Astrocyte (in vitro differentiated cells and primary cell): ENCODE measurements around the gene TESK2. TPM values are rescaled to one million over a fixed set of nuclear protein-coding genes. Genes with fewer than 3 reads are reported as not detected.

Experiments
- DNase-seq: peaks from one replicate; pipeline ENCODE4 v3.0.0-alpha.2; 2010; ENCODE audit warnings: low read depth
- FAIRE-seq: peaks from 2 replicates; lab custom pipeline; 2011; peaks lifted over from hg19 to GRCh38; lab: Jason Lieb, UNC
- H2AFZ ChIP-seq: 2 replicates; pipeline ENCODE4 v1.6.0; 2012; ENCODE audit warnings: low read depth, low read length, inconsistent platforms
- H3K27ac ChIP-seq: 2 replicates; pipeline ENCODE4 v1.5.1; 2011; ENCODE audit warnings: low read depth, low read length, inconsistent platforms
- H3K27me3 ChIP-seq: 2 replicates; pipeline ENCODE4 v1.6.0; 2011; ENCODE audit warnings: low read length, inconsistent platforms; ENCODE audit not compliant: insufficient read depth
- H3K36me3 ChIP-seq: 2 replicates; pipeline ENCODE4 v1.5.1; 2011; ENCODE audit warnings: low read length, inconsistent platforms; ENCODE audit not compliant: insufficient read depth
- H3K4me1 ChIP-seq: 2 replicates; pipeline ENCODE4 v1.5.1; 2011; ENCODE audit warnings: low read length, inconsistent platforms; ENCODE audit not compliant: insufficient read depth
- H3K4me2 ChIP-seq: 2 replicates; pipeline ENCODE4 v1.6.0; 2012; ENCODE audit warnings: low read length, inconsistent platforms
- H3K4me3 ChIP-seq: 2 replicates; pipeline ENCODE4 v1.5.1; 2011; ENCODE audit warnings: low read depth, mild to moderate bottlenecking, low read length, inconsistent platforms; ENCODE audit not compliant: insufficient read depth
- H3K79me2 ChIP-seq: 2 replicates; pipeline ENCODE4 v1.6.0; 2012; ENCODE audit warnings: mild to moderate bottlenecking, low read length, inconsistent platforms; ENCODE audit not compliant: insufficient read depth
- H3K9ac ChIP-seq: 2 replicates; pipeline ENCODE4 v1.6.0; 2012; ENCODE audit warnings: mild to moderate bottlenecking, low read length, inconsistent platforms
- H3K9me3 ChIP-seq: 2 replicates; pipeline ENCODE4 v1.5.1; 2012; ENCODE audit warnings: low read depth, mild to moderate bottlenecking, low read length, inconsistent platforms; ENCODE audit not compliant: insufficient read depth
- H4K20me1 ChIP-seq: 2 replicates; pipeline ENCODE4 v1.6.0; 2012; ENCODE audit warnings: low read length, inconsistent platforms; ENCODE audit not compliant: insufficient read depth
- H3K27ac Mint-ChIP-seq: one replicate; pipeline ENCODE4 v1.8.0; 2021; ENCODE audit warnings: mild to moderate bottlenecking, mixed read lengths; ENCODE audit not compliant: unreplicated experiment
- H3K27me3 Mint-ChIP-seq: one replicate; pipeline ENCODE4 v1.8.0; 2021; ENCODE audit warnings: low read depth, mixed read lengths; ENCODE audit not compliant: unreplicated experiment
- H3K36me3 Mint-ChIP-seq: one replicate; pipeline ENCODE4 v1.8.0; 2021; ENCODE audit warnings: low read depth, mixed read lengths; ENCODE audit not compliant: unreplicated experiment
- H3K4me1 Mint-ChIP-seq: one replicate; pipeline ENCODE4 v1.8.0; 2021; ENCODE audit warnings: low read depth, mixed read lengths; ENCODE audit not compliant: unreplicated experiment
- H3K4me3 Mint-ChIP-seq: one replicate; pipeline ENCODE4 v1.8.0; 2021; ENCODE audit warnings: mild to moderate bottlenecking, moderate library complexity, mixed read lengths; ENCODE audit not compliant: unreplicated experiment
- H3K9me3 Mint-ChIP-seq: one replicate; pipeline ENCODE4 v1.8.0; 2021; ENCODE audit warnings: mild to moderate bottlenecking, mixed read lengths; ENCODE audit not compliant: unreplicated experiment
- CTCF ChIP-seq: IDR thresholded peaks from 2 replicates; pipeline ENCODE4 v1.5.1; 2011; ENCODE audit warnings: low read depth, mild to moderate bottlenecking, inconsistent platforms, low read length, moderate library complexity; ENCODE audit not compliant: insufficient read depth
- EZH2 ChIP-seq: IDR thresholded peaks from 2 replicates; pipeline ENCODE4 v1.6.1; 2012; ENCODE audit warnings: mild to moderate bottlenecking, low read length, inconsistent platforms; ENCODE audit not compliant: insufficient read depth
- total RNA-seq: library from RNA; stranded (reverse); gene quantifications from 2 replicates; pipeline ENCODE4 v1.2.1, GENCODE V29; 2021

Gene TESK2
- total RNA-seq, 1 donor from 2014 or later: 1.7 TPM

DNA sequence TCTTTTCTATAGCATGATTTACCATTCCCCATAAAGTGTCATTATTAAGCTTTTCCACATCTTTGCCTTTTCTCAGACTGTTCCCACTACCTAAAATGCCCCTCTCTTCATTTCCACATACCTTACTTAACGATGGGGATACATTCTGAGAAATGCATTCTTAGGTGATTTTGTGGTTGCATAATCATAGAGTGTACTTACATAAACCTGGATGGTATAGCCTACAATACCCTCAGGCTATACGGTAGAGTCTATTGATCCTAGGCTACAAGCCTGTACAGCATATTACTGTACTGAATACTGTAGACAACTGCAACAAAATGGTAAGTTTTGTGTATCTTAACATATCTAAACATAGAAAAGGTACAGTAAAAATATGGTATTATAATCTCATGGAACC, 95.9 kb downstream of the TESK2 start:
- H3K79me2 ChIP-seq: no peaks in the 10 kb centered on the region
- H3K4me3 ChIP-seq: no peak overlapping the region
- H3K4me2 ChIP-seq: no peak overlapping the region
- H3K36me3 Mint-ChIP-seq: no peaks in the 10 kb centered on the region
- H3K27ac Mint-ChIP-seq: no peak overlapping the region
- H3K27me3 Mint-ChIP-seq: no peaks in the 10 kb centered on the region
- H3K4me1 ChIP-seq: peaks cover 3% of the 10 kb centered on the region
- FAIRE-seq (no peak), DNase-seq (no peak)
- H3K9me3 Mint-ChIP-seq: no peaks in the 10 kb centered on the region
- H2AFZ ChIP-seq: no peak overlapping the region
- no peaks in the 10 kb centered on the region for H3K36me3 ChIP-seq
- H3K9me3 ChIP-seq: no peaks in the 10 kb centered on the region
- no peak overlapping the region for H3K4me3 Mint-ChIP-seq
- H3K27ac ChIP-seq: no peak overlapping the region
- TF ChIP-seq CTCF: no peak
- TF ChIP-seq EZH2: no peak
- peaks cover 3% of the 10 kb centered on the region for H3K4me1 Mint-ChIP-seq
- H3K27me3 ChIP-seq: no peaks in the 10 kb centered on the region
- no peak overlapping the region for H3K9ac ChIP-seq
- H4K20me1 ChIP-seq: no peaks in the 10 kb centered on the region

DNA sequence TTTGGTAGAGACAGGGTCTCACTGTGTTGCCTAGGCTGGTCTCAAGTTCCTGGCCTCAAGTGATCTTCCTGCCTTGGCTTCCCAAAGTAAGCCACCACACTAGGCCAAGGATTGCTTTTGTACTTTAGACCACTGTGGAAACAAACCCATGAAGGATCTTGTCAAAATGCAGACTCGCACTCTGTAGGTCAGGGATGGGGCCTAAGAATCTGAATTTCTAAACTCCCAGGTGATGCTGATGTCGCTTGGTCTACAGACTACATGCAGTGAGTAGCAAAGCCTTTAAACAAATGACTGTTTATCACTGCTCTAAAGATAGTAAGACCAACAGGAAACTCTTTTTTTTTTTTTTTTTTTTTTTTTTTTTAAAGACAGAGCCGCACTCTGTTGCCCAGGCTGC, 96.6 kb downstream of the TESK2 start:
- H3K9me3 ChIP-seq: no peaks in the 10 kb centered on the region
- peaks cover 3% of the 10 kb centered on the region for H3K4me1 ChIP-seq
- DNase-seq: no peak
- no peak overlapping the region for H2AFZ ChIP-seq
- TF ChIP-seq CTCF: no peak
- no peak for TF ChIP-seq EZH2
- H3K27me3 Mint-ChIP-seq: no peaks in the 10 kb centered on the region
- FAIRE-seq: no peak
- no peaks in the 10 kb centered on the region for H3K36me3 ChIP-seq
- no peak overlapping the region for H3K4me2 ChIP-seq
- no peaks in the 10 kb centered on the region for H3K4me1 Mint-ChIP-seq
- H3K4me3 Mint-ChIP-seq: no peak overlapping the region
- H3K27me3 ChIP-seq: no peaks in the 10 kb centered on the region
- no peak overlapping the region for H3K27ac Mint-ChIP-seq
- no peak overlapping the region for H3K9ac ChIP-seq
- no peaks in the 10 kb centered on the region for H3K36me3 Mint-ChIP-seq
- H4K20me1 ChIP-seq: no peaks in the 10 kb centered on the region
- H3K79me2 ChIP-seq: no peaks in the 10 kb centered on the region
- no peaks in the 10 kb centered on the region for H3K9me3 Mint-ChIP-seq
- no peak overlapping the region for H3K27ac ChIP-seq
- no peak overlapping the region for H3K4me3 ChIP-seq

DNA sequence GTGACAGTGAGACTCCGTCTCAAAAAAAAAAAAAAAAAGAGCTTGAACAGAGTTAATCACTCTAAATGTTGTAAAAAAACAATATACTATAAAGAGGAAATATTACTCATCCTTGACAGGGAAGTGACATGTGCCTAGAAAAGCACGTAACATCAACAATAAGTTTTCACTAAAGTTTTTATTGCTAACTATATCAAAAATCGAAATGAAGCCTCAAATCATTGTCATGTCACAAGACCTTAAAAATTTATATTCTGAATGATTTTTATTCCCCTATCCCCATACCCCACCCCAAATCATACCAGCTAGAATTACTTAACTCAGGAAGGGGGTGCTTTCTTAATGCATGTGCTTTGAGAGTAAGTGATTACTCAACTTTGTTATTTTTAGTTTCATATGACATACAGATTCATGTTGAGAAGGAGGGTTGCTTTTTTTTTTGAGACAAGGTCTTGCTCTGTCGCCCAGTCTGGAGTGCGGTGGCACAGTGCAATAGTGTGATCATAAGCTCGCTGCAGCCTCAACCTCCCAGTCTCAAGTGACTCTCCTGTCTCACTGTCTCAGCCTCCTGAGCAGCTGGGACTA, 97.2 kb downstream of the TESK2 start:
- no peaks in the 10 kb centered on the region for H3K27me3 ChIP-seq
- H3K4me3 ChIP-seq: no peak overlapping the region
- Mint-ChIP-seq H3K4me3 (no peak overlapping the region), H3K36me3 (no peaks in the 10 kb centered on the region), H3K27me3 (no peaks in the 10 kb centered on the region), H3K9me3 (no peaks in the 10 kb centered on the region), H3K27ac (no peak overlapping the region), H3K4me1 (no peaks in the 10 kb centered on the region)
- peaks cover 3% of the 10 kb centered on the region for H3K4me1 ChIP-seq
- no peaks in the 10 kb centered on the region for H4K20me1 ChIP-seq
- H3K9ac ChIP-seq: no peak overlapping the region
- FAIRE-seq (no peak), DNase-seq (no peak)
- TF ChIP-seq CTCF (no peak), EZH2 (no peak)
- H2AFZ ChIP-seq: no peak overlapping the region
- no peaks in the 10 kb centered on the region for H3K79me2 ChIP-seq
- no peaks in the 10 kb centered on the region for H3K36me3 ChIP-seq
- H3K27ac ChIP-seq: no peak overlapping the region
- no peak overlapping the region for H3K4me2 ChIP-seq
- no peaks in the 10 kb centered on the region for H3K9me3 ChIP-seq
